Right atrium auricular region (tissue), 2 donors: ENCODE results near the gene PYGO1. TPM values are rescaled to one million over a fixed set of nuclear protein-coding genes. Genes with fewer than 3 reads are reported as not detected.
"Not testable (repeated sequence)": the region's sequence is repeated elsewhere in the genome, so short reads cannot be mapped to it uniquely, and the experiment has no call there.

Experiments
- DNase-seq: peaks from one replicate; pipeline ENCODE4 v3.0.0-alpha.2; 2019; ENCODE audit warnings: low spot score
- H3K27ac ChIP-seq, 2 donors: fragments of 200-600 bp; sonication (generic); 1 replicate in 1 of 2; 2 replicates in 1 of 2; pipeline ENCODE4 v1.5.1; 2016 to 2019
- H3K27me3 ChIP-seq, 2 donors: fragments of 200-600 bp; sonication (generic); one replicate each; pipeline versions ENCODE4 v1.5.1 to v1.6.0; 2017 to 2019
- H3K36me3 ChIP-seq: fragments of 200-600 bp; sonication (generic); one replicate; pipeline ENCODE4 v1.5.1; 2016
- H3K4me1 ChIP-seq, 2 donors: fragments of 200-600 bp; sonication (generic); one replicate each; pipeline versions ENCODE4 v1.5.1 to v1.6.0; 2017 to 2019
- H3K4me3 ChIP-seq, 2 donors: fragments of 200-600 bp; sonication (generic); 1 replicate in 1 of 2; 2 replicates in 1 of 2; pipeline ENCODE4 v1.5.1; 2017 to 2019; ENCODE audit warnings: mild to moderate bottlenecking in 1 of 2, moderate library complexity in 1 of 2
- H3K9me3 ChIP-seq, 2 donors: fragments of 200-600 bp; sonication (generic); one replicate each; pipeline ENCODE4 v1.5.1; 2019
- total RNA-seq, 2 donors: library from RNA; depleted of rRNA; stranded (reverse); fragments of >200 nt; gene quantifications; one replicate each; pipeline ENCODE4 v1.1.0, GENCODE V29; 2016
- TF ChIP-seq, protein P1 (sequence below), 2 donors: fragments of 200-600 bp; sonication (generic); IDR thresholded peaks; one replicate each; pipeline ENCODE4 v1.5.1; 2019; ENCODE audit warnings: antibody characterized with exemption in 2 of 2

PYGO1 gene
- total RNA-seq, 2 donors from 2014 or later = 4.3 to 6.3 TPM

DNA sequence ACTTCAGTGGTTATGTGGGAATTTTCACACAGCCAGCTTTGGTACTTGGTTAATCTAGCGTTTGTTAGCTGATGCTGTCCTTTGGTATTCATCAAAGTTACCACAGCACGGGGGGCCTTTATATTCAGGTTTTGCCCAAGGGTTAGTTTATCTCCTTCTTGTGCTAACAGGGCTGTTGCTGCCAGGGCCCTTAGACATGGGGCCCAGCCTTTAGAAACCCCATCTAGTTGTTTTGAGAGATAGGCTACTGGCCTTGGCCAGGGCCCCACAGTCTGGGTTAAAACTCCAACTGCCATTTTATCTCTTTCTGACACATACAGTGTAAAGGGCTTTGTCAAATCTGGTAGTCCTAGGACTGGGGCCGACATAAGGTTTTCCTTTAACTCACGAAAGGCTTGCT, 72.7 kb downstream of the PYGO1 start:
- Histone ChIP-seq H3K27me3 (no peaks in the 10 kb centered on the region), H3K4me1 (no peaks in the 10 kb centered on the region), H3K27ac (no peak overlapping the region), H3K9me3 (no peaks in the 10 kb centered on the region), H3K4me3 (no peak overlapping the region), H3K36me3 (no peaks in the 10 kb centered on the region)
- no peak for DNase-seq
- TF ChIP-seq, protein P1, sequence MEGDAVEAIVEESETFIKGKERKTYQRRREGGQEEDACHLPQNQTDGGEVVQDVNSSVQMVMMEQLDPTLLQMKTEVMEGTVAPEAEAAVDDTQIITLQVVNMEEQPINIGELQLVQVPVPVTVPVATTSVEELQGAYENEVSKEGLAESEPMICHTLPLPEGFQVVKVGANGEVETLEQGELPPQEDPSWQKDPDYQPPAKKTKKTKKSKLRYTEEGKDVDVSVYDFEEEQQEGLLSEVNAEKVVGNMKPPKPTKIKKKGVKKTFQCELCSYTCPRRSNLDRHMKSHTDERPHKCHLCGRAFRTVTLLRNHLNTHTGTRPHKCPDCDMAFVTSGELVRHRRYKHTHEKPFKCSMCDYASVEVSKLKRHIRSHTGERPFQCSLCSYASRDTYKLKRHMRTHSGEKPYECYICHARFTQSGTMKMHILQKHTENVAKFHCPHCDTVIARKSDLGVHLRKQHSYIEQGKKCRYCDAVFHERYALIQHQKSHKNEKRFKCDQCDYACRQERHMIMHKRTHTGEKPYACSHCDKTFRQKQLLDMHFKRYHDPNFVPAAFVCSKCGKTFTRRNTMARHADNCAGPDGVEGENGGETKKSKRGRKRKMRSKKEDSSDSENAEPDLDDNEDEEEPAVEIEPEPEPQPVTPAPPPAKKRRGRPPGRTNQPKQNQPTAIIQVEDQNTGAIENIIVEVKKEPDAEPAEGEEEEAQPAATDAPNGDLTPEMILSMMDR (IDR thresholded peaks at IDR 0.05) = no peak

DNA sequence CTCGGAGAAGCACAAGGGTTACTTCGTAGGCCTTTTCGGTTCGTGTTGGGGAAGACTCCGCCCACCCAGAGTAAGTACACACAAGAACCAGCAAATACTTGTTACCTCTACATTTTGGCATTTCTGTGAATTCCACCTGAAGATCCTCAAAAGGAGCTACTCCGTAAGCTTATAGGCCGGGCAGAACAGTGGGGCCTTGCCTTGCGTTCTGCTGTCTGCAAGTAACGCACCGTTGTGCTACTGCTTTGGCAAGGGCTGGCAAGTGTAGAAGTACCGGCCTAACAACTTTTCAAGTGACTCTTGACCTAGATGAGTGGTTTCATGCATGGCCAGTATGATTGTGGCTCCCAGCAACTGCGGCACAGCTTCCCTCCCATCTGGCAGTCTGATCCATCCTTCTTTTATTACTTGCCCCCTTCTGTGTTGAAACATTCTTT, 73.7 kb downstream of the PYGO1 start:
- Histone ChIP-seq H3K4me1 (no peaks in the 10 kb centered on the region), H3K9me3 (no peaks in the 10 kb centered on the region), H3K4me3 (no peak overlapping the region), H3K27ac (no peak overlapping the region), H3K36me3 (no peaks in the 10 kb centered on the region), H3K27me3 (no peaks in the 10 kb centered on the region)
- TF ChIP-seq, protein P1 (IDR thresholded peaks at IDR 0.05) = no peak
- DNase-seq = no peak

DNA sequence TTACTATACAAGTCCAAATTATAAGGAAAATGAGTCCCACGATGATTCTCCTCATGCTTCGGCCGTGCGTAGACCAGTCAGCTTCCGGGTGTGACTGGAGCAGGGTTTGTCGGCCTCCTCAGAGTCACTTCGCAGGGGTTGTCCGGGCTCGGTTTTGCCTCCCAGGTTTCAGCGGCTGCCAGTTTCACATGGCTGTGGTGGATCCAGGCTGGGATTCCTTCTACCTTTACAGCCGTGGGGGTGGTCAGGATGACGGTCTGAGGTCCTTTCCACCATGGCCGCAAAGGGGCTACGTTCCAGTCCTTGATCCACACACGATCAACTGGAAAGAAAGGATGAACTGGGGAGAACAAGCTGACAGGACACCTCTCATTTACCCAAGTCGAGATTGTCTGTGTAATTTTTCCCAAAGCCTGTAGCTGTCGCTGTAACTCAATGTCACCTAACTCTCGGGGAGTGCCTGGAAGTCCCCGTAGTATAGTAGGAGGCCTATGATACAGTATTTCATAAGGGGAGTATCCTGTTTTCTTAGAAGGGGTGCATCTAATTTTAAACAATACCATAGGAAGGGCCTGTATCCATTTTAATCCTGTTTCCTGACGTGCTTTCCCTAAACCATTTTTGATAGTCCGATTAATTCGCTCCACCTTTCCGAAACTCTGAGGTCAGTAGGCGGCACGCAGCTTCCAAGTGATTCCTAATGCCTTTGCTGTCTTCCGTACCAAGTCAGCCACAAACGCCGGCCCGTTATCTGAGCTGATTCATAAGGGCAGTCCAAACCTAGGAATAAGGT, 74.3 kb downstream of the PYGO1 start:
- H3K4me3 ChIP-seq, H3K4me1 ChIP-seq, H3K27ac ChIP-seq, H3K27me3 ChIP-seq, H3K9me3 ChIP-seq, DNase-seq, H3K36me3 ChIP-seq: not testable (repeated sequence)
- TF ChIP-seq, protein P1 (IDR thresholded peaks at IDR 0.05) = peak in 1 of 2 donors; percentile 35

DNA sequence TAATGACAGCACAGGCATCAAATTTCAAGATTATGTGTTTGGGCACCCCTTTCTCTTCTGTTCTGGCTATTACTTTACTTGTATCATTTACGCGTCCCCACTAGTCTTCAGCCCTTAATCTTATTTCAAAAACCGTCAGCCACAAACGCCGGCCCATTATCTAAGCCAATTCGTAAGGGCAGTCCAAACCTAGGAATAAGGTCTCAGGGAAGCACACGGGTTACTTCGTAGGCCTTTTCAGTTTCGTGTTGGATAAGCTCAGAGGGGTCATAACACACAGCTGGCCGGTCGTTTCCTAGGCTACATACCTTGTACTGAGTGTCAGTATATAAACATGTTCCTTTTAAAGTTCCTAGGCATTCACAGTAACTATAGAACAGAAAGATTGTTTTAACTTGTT, 75.0 kb downstream of the PYGO1 start:
- no peak overlapping the region for H3K4me3 ChIP-seq
- no peaks in the 10 kb centered on the region for H3K36me3 ChIP-seq
- no peaks in the 10 kb centered on the region for H3K27me3 ChIP-seq
- TF ChIP-seq, protein P1 (IDR thresholded peaks at IDR 0.05) = no peak
- no peaks in the 10 kb centered on the region for H3K9me3 ChIP-seq
- H3K27ac ChIP-seq = no peak overlapping the region
- DNase-seq = no peak
- H3K4me1 ChIP-seq = no peaks in the 10 kb centered on the region

DNA sequence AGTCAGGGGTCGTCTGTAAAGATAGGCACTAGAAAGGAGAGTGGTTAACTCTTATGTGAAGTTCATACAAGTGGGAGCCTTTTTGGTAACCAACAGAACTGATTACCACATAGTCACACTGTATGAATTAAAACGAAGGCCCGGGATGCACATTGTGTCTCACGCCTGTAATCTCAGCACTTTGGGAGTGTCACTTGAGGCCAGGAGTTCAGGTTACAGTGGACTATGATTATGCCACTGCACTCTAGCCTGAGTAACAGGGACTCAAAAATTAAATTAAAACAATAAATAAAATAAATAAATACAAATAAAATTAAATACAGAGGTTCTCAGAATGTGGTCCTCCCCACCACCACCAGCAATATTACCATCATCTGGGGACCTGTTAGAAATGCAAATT, 80.6 kb downstream of the PYGO1 start:
- TF ChIP-seq, protein P1 (IDR thresholded peaks at IDR 0.05) = no peak
- no peaks in the 10 kb centered on the region for H3K36me3 ChIP-seq
- H3K9me3 ChIP-seq = peaks cover 0 to 5% of the 10 kb centered on the region in 2 donors
- no peak for DNase-seq
- no peak overlapping the region for H3K27ac ChIP-seq
- H3K27me3 ChIP-seq = no peaks in the 10 kb centered on the region
- H3K4me3 ChIP-seq = no peak overlapping the region
- no peaks in the 10 kb centered on the region for H3K4me1 ChIP-seq

DNA sequence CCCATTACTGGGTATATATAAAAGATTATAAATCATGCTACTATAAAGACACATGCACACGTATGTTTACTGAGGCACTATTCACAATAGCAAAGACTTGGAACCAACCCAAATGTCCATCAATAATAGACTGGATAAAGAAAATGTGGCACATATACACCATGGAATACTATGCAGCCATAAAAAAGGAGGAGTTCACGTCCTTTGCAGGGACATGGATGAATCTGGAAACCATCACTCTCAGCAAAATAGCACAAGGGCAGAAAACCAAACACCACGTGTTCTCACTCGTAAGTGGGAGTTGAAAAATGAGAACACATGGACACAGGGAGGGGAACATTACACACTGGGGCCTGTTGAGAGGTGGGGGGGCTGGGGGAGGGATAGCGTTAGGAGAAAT, 82.7 kb downstream of the PYGO1 start:
- H3K36me3 ChIP-seq, H3K27ac ChIP-seq, DNase-seq: not testable (repeated sequence)

More for the DNA sequence above, 82.7 kb downstream of the PYGO1 start:
- H3K27me3 ChIP-seq, H3K9me3 ChIP-seq, H3K4me1 ChIP-seq, H3K4me3 ChIP-seq: not testable (repeated sequence)
